Choroid plexus epithelial cell (primary cell): ENCODE data around the gene RASSF9.

Experiments
- DNase-seq: peaks from one replicate; pipeline ENCODE4 v3.0.0-alpha.2; 2010; ENCODE audit warnings: low read depth
- H3K4me3 ChIP-seq: 2 replicates; pipeline ENCODE4 v1.5.1; 2011; ENCODE audit warnings: low read depth, mild to moderate bottlenecking, control low read depth, low read length, moderate library complexity
- CTCF ChIP-seq: conservative IDR thresholded peaks from 2 replicates; pipeline ENCODE4 v1.5.1; 2011; ENCODE audit warnings: low read depth, mild to moderate bottlenecking, control low read depth, inconsistent platforms, low read length, moderate library complexity

RASSF9 gene

GRCh38 chr12:85821759-85822158 lies 14.4 kb downstream of the RASSF9 start:
- peak; percentile 55 for DNase-seq
- no peak for TF ChIP-seq CTCF
- H3K4me3 ChIP-seq, result no peak overlapping the region

DNA sequence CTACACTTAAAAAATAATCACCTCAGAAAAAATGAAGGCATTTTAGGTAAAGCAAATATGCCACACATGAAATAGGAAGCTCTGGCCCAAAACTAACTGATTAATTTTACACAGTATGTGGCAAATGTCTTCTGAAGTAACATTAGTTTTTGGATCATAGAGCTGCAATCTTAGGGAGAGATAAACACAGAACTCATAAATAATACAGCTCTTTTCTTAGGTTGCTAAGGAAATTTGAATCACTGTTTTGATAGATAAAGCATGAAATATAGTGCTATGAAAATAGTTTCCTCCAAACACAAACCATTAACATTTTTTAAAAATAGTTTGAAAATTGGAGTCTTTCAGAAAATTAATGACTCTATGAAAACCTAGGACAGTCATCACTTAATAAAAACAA lies 15.0 kb downstream of the RASSF9 start:
- no peak for DNase-seq
- H3K4me3 ChIP-seq, result no peak overlapping the region
- TF ChIP-seq CTCF, result no peak

DNA sequence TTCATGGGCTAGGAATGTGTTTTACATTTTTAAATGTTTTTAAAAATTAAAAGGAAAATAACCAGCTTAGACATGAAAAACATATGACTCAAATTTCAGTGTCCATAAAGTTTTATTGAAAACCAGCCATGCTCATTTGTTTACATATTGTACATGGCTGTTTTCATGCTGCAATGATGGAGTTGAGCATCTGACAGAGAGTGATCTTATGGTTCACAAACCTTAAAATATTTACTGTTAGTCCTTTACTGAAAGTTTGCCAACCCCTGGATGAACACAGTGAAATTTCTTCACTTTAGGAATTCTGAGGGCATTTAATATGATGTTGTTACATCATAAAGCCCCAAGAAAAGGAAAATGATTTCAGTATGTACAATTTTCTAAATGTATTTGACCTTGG lies 16.1 kb downstream of the RASSF9 start:
- H3K4me3 ChIP-seq, result no peak overlapping the region
- no peak for TF ChIP-seq CTCF
- DNase-seq, result no peak

- TF ChIP-seq CTCF, result no peak
- DNase-seq, result no peak
- no peak overlapping the region for H3K4me3 ChIP-seq
Observed at GRCh38 chr12:85814741-85815140, 21.5 kb downstream of the RASSF9 start.

- DNase-seq, result no peak
- H3K4me3 ChIP-seq, result no peak overlapping the region
- no peak for TF ChIP-seq CTCF
Observed at GRCh38 chr12:85814071-85814470, 22.1 kb downstream of the RASSF9 start.

DNA sequence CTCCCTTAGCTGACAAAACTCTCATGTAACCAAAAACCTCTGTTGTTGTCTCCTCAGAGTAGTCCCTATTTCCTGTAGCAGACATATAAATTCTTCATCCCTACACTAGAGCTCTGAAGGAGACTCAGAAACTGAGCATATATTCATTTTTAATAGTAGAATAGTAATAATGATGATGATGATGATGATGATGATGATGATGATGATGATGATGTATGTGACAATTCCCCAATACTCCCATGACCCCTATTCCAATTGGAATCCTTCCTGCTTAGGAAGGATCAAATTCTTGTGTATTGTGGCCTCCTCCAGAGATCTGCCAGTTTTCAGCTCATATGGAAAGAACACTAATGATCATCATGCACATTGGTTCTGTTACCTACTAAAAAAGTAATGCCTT lies 26.7 kb downstream of the RASSF9 start:
- DNase-seq, result no peak
- no peak for TF ChIP-seq CTCF
- H3K4me3 ChIP-seq, result no peak overlapping the region

DNA sequence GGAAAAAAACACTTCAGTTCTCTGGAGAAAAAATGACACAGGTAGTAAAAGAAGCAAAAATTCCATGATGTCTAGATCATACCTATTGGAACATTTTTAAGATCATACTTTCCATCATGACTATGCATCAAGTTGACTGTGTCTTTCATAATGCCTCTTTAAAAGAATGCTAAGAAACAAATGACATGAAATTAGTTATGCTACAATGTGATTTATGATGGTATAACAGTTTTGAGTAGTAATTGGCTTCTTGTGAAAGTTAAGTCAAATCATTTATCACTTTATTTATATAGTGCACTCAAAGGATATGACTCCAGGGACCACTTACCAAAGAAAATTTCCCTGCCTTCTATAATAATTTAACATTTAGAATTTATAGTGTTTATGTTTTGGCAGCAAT lies 28.5 kb downstream of the RASSF9 start:
- TF ChIP-seq CTCF, result no peak
- no peak for DNase-seq
- H3K4me3 ChIP-seq, result no peak overlapping the region
